Ovary (tissue), 3 donors: ENCODE data around the gene TMEM126A.

Source experiments
- POLR2A ChIP-seq: fragments of 450-650 bp; IDR thresholded peaks from one replicate; pipeline ENCODE4 v1.6.1; 2017; ENCODE audit warnings: antibody characterized with exemption, mild to moderate bottlenecking, moderate library complexity
- TF ChIP-seq, protein P1 (sequence below), 3 donors: fragments of 450-650 bp in 2 of 3; fragments of 200-600 bp in 1 of 3; IDR thresholded peaks; one replicate each; pipeline versions ENCODE4 v1.5.1 to v1.8.0; 2016 to 2022; ENCODE audit warnings: antibody characterized with exemption in 3 of 3, mild to moderate bottlenecking in 1 of 3
- donor health status: DM: no; HTN: no; CAD: no.

GRCh38 chr11:85664615-85665481, 17.1 kb downstream of the TMEM126A start, which contains the start of gene CREBZF:
- TF ChIP-seq, protein P1, sequence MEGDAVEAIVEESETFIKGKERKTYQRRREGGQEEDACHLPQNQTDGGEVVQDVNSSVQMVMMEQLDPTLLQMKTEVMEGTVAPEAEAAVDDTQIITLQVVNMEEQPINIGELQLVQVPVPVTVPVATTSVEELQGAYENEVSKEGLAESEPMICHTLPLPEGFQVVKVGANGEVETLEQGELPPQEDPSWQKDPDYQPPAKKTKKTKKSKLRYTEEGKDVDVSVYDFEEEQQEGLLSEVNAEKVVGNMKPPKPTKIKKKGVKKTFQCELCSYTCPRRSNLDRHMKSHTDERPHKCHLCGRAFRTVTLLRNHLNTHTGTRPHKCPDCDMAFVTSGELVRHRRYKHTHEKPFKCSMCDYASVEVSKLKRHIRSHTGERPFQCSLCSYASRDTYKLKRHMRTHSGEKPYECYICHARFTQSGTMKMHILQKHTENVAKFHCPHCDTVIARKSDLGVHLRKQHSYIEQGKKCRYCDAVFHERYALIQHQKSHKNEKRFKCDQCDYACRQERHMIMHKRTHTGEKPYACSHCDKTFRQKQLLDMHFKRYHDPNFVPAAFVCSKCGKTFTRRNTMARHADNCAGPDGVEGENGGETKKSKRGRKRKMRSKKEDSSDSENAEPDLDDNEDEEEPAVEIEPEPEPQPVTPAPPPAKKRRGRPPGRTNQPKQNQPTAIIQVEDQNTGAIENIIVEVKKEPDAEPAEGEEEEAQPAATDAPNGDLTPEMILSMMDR (IDR thresholded peaks at IDR 0.05): no peak
- peak; percentile 98 for TF ChIP-seq POLR2A
